ENCODE results near the gene ARHGEF25.
A peak's percentile ranks its signal among the peaks of the same experiment; 100 is the strongest.
"Not testable (repeated sequence)": the region's sequence is repeated elsewhere in the genome, so short reads cannot be mapped to it uniquely, and the experiment has no call there.

Gene ARHGEF25

DNA sequence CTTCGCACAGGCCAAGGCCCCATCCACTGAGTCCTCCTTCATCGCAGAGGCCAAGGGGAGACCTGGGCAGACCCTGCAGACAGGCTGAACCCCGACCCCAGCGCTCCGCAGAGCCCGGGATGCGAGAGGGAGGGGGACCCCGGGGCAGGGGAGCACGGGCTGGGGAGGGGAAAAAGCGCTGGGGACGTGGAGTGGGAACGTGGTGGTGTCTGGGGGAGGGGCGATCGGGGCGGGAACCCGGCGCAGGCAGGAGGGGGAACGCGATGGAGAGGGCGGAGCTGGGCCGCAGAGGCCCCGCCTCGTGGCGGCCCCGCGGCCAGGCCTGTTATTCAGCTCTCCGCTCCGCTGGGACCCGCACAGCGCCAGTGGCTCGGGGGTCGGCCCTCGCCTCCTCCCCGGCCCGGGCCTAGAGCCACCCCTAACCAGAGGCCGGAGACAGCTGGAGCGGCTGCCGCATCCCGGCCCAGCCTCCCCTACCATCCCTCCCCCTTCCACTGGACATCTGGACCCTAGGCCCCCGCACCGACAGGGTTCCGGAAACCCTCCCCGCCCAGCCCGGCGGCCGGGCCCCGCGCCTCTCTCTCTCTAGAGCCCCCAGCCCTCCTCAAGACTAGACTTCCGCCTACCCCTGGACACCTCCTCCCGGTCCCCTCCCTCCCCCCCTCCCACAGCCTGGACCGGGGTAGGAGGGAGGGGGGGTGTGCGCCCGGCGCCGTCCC is at the start of gene ARHGEF25:
Gene ARHGEF25, plus strand, starts transcription at position 328 of the 719 bp plus-strand sequence. CDS start 460 bp downstream, outside the sequence.
- peak in 1 of 2 donors; percentile 45 for DNase-seq (ENCODE audit: low read depth in 1 of 2, low spot score in 1 of 2)

DNA sequence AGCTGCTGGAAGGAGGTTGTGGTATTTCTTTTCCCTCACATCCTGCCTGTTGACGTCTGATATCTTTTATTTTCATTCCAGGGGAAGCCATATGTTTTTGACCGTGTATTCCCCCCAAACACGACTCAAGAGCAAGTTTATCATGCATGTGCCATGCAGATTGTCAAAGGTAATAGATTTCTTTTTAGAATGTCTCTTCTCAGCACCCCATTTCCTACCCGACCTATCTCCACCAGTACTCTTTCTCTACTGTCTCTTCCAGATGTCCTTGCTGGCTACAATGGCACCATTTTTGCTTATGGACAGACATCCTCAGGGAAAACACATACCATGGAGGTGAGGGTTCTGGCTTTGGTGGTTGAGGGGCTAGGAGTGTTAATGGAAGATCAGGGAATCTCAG is 47.9 kb upstream of the ARHGEF25 start:
- DNase-seq (ENCODE audit: low read depth in 1 of 2, low spot score in 1 of 2) = no peak

DNA sequence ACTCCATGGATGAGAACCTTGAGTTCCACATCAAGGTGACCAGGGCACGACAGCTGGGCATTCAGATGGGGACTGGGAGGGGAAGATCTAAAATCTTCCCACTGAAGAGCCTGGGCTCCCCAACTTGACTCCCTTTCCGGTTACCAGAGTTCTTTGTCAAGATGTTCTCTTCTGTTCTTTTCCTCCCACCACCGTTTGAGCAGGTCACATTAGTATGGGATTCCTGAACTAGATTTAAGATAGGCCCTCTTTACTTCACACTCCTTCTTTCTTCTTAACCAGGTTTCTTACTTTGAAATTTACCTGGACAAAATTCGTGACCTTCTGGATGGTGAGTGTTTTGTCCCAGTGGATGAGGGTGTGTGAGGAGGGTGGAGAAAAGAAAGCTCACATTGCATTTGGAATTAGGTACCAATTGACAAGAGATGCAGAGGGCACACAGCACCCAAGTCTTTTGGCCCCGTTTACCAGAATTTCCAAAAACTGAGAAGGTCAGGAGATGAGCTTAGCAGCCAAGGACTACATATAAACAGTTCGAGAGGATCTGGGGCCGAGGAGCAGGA is 47.0 kb upstream of the ARHGEF25 start:
- no peak for DNase-seq (ENCODE audit: low read depth in 1 of 2, low spot score in 1 of 2)

DNA sequence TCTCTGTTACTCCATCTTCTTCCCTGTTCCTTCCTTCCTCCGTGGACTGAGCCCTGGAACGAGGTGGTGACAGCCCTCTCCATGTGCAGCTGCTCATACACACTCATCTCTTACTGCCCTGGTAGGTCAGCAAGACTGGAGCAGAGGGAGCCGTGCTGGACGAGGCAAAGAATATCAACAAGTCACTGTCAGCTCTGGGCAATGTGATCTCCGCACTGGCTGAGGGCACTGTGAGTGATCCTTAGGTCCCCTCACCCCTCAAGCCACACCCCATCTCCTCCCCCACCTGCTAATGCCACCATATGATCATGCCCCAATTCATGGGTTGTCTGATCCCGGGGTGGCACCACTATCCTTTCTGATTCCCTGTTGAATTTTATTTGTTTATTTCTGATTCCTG is 42.4 kb upstream of the ARHGEF25 start:
- DNase-seq (ENCODE audit: low read depth in 1 of 2, low spot score in 1 of 2) = no peak

DNA sequence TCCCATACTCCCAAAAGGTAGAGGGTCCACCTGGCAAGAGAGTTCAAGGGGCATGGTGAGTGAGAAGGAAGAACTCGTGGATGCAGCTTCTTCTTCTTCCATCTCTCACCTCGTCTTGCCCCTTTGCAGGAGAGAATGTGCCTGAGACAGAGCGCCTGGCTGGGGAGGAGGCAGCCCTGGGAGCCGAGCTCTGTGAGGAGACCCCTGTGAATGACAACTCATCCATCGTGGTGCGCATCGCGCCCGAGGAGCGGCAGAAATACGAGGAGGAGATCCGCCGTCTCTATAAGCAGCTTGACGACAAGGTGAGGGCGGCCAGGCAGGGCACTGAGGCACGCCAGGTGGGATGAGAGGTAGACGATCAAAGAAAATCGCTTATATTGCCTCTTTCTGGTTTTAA is 41.4 kb upstream of the ARHGEF25 start:
- no peak for DNase-seq (ENCODE audit: low read depth in 1 of 2, low spot score in 1 of 2)

DNA sequence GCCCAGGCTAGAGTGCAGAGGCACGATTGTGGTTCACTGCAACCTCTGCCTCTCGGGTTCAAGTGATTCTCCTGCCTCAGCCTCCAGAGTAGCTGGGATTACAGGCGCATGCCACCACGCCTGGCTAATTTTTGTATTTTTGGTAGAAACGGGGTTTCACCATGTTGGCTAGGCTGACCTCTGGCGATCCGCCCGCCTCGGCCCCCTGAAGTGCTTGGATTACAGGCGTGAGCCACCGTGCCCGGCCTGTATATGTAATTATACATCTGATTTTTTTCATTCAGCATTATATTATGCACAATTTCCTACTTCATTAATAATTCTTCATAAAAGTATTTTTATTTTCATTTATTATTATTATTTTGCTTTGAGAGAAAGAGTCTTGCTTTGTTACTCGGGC is 40.8 kb upstream of the ARHGEF25 start:
- DNase-seq (ENCODE audit: low read depth in 1 of 2, low spot score in 1 of 2) = not testable (repeated sequence)

DNA sequence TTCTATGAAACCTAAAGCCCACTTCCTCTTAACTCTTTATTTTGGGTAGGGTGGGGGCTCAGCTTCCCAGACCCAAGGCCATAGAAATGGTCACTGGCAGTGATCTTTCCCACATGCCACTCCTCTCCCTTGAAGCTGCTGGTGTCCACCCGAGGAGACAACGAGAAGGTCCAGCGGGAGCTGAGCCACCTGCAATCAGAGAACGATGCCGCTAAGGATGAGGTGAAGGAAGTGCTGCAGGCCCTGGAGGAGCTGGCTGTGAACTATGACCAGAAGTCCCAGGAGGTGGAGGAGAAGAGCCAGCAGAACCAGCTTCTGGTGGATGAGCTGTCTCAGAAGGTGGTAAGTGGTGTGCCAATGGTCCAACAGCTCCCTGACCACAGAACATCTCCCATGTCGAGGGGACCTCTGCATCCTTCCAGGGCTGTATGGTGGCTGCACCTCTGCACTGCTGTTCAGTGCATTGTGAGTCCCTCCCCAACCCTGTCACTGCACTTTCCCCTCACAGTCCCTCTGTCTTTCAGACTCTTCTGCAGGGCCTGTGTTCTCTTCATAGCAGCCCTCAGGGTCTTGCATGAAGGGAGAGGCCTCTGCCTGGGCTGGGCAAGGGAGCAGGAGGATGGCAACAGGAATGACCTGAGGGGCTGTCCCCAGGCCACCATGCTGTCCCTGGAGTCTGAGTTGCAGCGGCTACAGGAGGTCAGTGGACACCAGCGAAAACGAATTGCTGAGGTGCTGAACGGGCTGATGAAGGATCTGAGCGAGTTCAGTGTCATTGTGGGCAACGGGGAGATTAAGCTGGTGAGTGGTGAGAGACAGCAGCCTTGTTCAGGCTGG is 39.1 kb upstream of the ARHGEF25 start:
- no peak for DNase-seq (ENCODE audit: low read depth in 1 of 2, low spot score in 1 of 2)

DNA sequence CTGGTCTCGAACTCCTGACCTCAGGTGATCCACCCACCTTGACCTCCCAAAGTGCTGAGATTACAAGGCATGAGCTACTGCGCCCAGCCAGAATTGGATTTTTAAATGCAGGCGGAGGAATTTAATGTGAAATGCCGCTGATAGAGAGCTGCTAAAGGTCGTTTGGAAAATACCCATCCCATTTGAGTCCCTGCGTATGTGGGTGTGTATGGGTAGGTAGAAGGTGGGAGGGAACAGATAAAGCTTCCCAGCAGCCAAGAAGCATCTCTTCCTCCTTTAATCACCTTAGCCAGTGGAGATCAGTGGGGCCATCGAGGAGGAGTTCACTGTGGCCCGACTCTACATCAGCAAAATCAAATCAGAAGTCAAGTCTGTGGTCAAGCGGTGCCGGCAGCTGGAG is 36.4 kb upstream of the ARHGEF25 start:
- no peak for DNase-seq (ENCODE audit: low read depth in 1 of 2, low spot score in 1 of 2)

DNA sequence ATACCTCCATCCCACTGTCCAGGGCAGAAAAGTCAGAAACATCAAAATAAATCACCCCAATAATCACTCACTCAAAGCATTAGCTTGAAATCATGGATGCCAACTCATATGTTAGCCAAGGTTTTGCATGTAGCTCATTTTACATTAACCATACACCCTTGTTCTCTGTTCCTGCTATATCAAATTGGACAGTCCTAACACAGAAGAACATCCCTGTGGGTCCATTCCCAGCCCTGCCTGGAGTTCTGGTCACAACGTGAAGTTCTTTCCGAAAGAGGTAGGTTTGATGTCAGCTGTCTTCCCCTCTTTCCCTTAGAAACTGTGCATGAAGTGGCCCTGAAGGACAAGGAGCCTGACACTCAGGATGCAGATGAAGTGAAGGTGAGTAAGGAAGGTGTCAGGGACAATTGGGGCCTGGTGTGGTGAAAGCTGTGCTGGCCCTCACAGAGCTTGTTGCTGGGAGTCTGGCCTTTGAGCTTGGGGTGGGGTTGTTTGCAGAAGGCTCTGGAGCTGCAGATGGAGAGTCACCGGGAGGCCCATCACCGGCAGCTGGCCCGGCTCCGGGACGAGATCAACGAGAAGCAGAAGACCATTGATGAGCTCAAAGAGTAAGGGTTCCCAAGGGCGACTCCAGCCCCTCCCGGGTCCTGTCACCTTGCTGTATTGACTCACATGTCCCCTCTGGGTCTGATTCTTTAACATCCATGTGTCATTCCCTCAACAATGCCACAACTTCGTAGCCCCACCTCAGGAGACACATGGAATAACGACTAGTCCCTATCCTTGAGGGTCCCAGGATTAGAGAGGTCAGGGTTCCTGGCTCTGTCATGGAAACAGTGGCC is 35.2 kb upstream of the ARHGEF25 start:
- DNase-seq (ENCODE audit: low read depth in 1 of 2, low spot score in 1 of 2) = no peak

DNA sequence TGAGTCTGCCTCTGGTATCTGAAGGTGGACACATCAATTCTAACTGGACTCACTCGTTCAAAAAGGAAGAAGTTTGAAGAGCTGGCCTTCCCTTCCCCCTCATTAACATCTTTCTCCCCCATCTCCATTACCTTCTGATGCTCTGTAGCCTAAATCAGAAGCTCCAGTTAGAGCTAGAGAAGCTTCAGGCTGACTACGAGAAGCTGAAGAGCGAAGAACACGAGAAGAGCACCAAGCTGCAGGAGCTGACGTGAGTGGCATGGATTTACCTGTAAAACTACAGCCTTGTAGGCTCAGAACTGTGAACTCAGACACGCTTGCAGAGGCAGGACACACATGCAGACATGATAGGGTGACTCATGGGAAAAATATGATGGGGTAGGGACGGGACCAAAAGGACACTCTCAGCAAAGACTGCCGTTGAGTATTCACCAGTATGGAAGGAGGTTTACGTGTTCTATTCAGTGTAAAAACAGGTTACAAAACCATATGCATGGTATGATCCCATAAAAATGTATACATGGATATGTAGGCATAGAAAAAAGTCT is 34.5 kb upstream of the ARHGEF25 start:
- DNase-seq (ENCODE audit: low read depth in 1 of 2, low spot score in 1 of 2) = no peak

DNA sequence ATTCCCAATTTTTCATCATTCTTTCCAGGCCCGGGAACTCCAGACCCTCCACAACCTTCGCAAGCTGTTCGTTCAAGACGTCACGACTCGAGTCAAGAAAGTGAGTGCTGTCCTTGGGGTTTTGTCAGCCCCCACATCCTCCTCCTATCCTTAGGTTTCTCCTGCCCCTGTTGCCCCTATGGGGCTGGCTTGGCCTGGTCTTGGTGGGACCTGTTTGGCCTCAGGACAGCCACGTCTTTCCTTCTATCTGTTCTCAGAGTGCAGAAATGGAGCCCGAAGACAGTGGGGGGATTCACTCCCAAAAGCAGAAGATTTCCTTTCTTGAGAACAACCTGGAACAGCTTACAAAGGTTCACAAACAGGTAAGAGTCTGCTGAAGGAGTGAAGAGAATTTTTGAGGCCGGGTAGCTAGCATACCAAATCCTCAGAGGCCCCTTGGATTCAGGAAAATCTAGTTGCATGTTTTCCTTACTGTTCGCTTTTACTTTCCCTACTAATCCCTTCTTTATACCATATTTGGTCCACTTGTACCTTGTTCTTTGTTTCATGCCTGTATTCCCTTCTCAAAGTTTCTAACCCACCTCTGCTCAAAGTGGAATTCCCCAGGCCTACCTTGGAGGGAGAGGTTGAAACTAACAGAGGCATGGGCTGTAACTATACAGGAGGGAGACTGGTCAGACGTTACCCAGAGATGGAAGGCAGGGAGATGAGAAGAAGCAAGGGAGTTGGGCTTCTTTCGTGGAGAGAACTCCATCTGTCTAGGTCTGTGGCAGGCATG is 33.1 kb upstream of the ARHGEF25 start:
- DNase-seq (ENCODE audit: low read depth in 1 of 2, low spot score in 1 of 2) = no peak

DNA sequence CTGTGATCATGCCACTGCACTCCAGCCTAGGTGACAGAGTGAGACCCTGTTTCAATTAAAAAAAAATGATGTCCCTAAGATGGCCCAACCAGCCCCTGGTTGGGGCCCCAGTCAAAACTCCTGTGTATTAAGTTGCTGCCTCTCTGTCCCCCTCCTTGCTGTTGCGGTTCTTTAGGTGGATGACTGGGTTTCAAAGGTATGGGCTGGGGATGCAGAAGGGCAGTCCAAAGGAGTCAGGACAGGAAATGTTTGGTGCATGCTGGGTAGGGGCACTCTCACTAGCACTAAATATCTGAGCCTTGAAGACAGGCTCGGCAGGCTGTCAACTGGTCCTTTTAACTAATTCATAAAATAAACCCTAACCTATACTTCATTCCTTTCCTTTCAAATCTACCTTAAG is 32.2 kb upstream of the ARHGEF25 start:
- DNase-seq (ENCODE audit: low read depth in 1 of 2, low spot score in 1 of 2) = no peak

DNA sequence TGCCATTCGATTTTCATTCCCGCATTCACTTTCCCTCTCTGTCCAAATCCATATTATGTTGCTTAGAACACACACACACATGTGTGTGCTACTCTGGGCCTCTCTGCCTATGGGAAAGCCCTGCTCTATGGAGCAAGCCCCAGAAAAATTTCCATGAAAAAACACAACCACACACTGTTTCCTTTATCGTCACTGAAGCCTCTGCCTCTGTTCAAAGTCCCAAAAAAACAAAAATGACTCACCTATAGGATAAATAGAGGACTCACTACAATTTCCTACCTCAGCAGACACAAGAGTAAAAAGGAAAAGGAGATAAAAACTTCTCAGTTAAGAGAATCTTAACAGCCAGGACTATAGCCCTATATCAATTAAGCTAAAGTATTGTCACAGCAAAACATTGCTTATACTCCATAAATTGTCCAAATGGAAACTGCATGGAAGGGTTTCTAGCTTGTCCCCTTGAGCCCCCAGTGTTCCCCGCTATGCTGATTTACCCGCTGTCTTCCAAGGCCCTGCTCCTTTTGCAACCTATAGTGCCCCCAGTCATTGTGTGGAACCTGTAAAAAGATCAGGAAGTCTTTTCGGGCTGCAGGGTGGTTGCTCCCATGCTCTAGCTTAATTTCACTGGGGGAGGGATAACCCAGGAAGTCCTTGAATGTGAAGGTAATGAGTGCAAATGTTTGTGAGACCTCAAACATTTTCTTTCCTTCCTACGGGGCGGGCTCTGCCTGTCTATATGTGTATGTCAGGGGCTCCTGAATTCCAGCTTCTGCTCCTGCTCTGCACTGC is 31.4 kb upstream of the ARHGEF25 start:
- DNase-seq (ENCODE audit: low read depth in 1 of 2, low spot score in 1 of 2) = no peak

DNA sequence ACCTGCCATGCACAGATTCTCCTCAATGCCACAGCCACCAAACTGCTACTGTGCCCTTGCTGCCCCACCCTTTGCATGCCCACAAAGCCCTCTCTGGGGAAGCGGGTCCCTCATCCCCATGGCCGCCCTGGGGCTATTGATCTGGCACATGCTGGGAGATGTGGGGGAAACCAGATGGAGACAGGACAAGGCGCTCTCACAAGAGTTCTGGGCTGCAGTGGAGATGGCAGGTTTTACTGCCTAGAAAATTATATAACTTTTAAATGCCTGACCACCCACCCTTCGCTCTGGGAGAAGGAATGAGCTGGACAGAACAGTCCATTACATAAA is 30.8 kb upstream of the ARHGEF25 start:
- DNase-seq (ENCODE audit: low read depth in 1 of 2, low spot score in 1 of 2) = no peak

DNA sequence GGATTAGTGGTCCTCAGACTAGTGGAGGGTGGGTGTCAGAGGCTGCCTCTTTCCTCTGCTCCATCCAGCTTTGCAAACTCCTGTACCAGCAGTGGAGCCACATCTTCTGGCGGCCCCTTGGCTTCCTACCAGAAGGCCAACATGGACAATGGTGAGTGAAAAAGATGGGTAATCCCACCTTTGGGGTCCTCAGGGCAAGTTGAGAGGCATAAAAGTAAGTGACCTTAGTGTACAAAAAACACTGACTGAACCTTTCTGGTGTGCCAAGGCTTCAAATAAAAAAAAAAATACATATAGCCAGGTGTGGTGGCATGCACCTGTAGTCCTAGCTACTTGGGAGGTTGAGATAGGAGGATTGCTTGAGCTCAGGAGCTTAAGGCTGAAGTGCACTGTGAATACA is 29.4 kb upstream of the ARHGEF25 start:
- DNase-seq (ENCODE audit: low read depth in 1 of 2, low spot score in 1 of 2) = no peak

DNA sequence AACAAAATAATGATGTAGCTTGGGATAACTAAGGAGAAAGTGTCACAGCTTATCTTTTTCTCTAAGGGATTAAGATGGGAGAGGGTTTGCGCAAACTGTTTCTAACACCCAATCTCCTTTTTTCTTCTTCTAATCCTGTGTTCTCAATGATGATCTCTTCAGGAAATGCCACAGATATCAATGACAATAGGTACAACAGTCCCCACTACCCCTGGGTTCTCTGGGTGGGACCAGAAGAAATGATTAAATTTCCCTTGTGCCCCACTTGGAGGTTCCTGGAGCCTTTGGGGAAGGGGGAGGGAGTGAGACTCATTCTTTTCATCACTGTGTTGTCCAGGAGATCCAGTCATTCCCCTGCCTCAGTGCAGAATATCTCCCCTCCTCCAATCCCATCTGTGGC is 28.8 kb upstream of the ARHGEF25 start:
- no peak for DNase-seq (ENCODE audit: low read depth in 1 of 2, low spot score in 1 of 2)

DNA sequence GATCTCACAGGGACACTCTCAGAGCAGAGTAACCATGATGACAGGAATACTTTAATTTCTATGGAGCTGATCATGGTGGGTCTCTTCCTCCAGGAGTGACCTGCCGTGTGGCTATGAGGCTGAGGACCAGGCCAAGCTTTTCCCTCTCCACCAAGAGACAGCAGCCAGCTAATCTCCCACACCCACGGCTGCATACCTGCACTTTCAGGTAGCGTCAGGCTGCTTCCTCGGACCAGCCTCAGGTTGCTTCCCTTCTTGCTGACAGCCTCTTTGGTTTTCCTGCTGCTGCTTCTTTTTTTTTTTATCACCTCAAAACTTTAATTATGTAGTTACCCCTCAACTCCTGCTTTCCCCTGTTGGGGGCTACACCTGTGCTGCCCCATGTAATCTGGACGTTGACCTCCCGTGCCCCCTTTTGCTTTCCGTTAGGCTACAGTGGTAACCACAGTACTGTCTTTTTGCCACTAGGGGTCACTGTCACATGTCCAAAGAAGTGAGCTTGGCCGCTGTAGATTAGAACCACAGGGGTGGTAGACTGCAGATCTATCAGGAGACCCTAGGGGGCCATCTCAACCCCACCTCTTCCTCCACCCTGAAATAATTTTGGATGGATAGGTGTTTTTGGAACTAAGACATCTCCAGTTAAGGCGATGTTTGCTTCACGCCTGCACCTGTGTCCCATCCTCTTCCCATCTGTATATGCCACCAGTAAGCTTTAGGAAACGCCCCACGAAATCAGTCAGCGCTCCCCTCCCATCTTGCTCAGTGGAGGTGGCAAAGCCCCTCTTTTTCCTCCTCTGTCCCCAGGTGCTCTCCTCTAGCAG is 28.0 kb upstream of the ARHGEF25 start:
- DNase-seq (ENCODE audit: low read depth in 1 of 2, low spot score in 1 of 2) = peak in 1 of 2 donors; percentile 30

DNA sequence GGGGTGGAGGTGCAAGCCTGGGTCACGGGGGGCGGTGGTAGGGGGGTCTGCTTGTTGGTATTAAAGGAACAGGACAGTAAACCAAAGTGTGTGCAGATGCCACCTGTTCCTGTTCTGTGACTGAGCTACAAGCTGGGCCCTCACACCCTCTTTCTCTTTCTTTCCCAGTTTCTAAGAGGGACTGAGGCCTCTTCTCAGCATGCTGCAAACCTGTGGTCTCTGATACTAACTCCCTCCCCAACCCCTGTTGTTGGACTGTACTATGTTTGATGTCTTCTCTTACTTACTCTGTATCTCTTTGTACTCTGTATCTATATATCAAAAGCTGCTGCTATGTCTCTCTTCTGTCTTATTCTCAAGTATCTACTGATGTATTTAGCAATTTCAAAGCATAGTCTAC is 27.2 kb upstream of the ARHGEF25 start:
- DNase-seq (ENCODE audit: low read depth in 1 of 2, low spot score in 1 of 2) = no peak

DNA sequence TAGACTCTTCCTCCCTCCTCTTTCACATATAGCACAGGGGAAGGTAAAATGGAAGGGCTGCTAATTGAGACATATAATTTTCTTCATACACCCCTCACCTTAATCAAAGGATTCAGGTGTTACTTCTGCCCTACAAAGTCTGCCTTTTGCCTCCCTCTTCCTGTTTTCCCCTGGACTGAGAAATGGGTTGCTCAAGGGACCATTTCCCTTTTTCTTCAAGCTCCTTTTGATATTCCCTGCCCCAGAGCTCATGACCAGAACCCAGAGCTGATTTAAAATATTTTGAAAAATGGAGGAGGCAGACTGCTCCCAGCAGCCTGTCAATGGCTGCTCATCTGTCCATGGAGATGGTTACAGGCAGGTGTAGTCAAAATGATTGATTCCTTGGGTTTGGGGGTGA is 26.5 kb upstream of the ARHGEF25 start:
- no peak for DNase-seq (ENCODE audit: low read depth in 1 of 2, low spot score in 1 of 2)

Measured in stimulated activated CD4-positive, alpha-beta T cell treated with anti-CD3 and anti-CD28 coated beads, Interleukin-15, amount 100 ng/mL, for 1 hour (primary cell).